Measurements from ENCODE around the gene ERN2.

Gene ERN2

GRCh38 chr16:23640615-23640930 is 72.4 kb downstream of the ERN2 start:
- peak; percentile 5 for DNase-seq (ENCODE audit: low spot score)

Data from kidney capillary endothelial cell (primary cell).